B cell (primary cell): ENCODE measurements around the gene CDH1. TPM values are rescaled to one million over a fixed set of nuclear protein-coding genes. Genes with fewer than 3 reads are reported as not detected.

Experiments used
- ATAC-seq: fragments of 200-7000 bp; cut with Tn5 transposase; one replicate; pipeline ENCODE4 v1.10.0; 2021; ENCODE audit warnings: low read depth, mild to moderate bottlenecking, moderate number of reproducible peaks, moderate library complexity
- CTCF ChIA-PET: fragments of 350-600 bp; sonication (Branson Sonifier 250); formaldehyde crosslinking; loops from one replicate; lab custom pipeline; 2021; ENCODE audit warnings: antibody characterized with exemption, inconsistent platforms; lab: Charles Lee
- POLR2A ChIA-PET: fragments of 350-600 bp; sonication (Branson Sonifier 250); formaldehyde crosslinking; loops from one replicate; lab custom pipeline; 2021; ENCODE audit warnings: antibody characterized with exemption; lab: Charles Lee
- DNase-seq: peaks from one replicate; pipeline ENCODE4 v3.0.0; 2013
- H2AFZ ChIP-seq: 2 replicates; pipeline ENCODE4 v1.6.1; 2012; ENCODE audit warnings: mild to moderate bottlenecking, low read depth, low read length; ENCODE audit not compliant: insufficient read depth, poor library complexity, severe bottlenecking
- H3K27ac ChIP-seq, 2 donors: 1 replicate in 1 of 2; 2 replicates in 1 of 2; pipeline ENCODE4 v1.5.1; 2012 to 2013; ENCODE audit warnings: low read length in 2 of 2, mild to moderate bottlenecking in 2 of 2, moderate library complexity in 1 of 2
- H3K27me3 ChIP-seq, 4 experiments: fragments of 200-600 bp in 1 of 4; sonication (generic) in 1 of 4; replicated peaks in 1 of 4; 1 replicate in 2 of 4; 2 replicates in 2 of 4; pipeline versions ENCODE4 v1.6.1 to v1.7.0; 2013 to 2016; ENCODE audit warnings: low read length in 3 of 4, mild to moderate bottlenecking in 2 of 4, mixed read lengths in 1 of 4, moderate library complexity in 1 of 4; ENCODE audit not compliant: insufficient read depth in 4 of 4, control insufficient read depth in 3 of 4; ENCODE audit errors: control extremely low read depth in 1 of 4
- H3K36me3 ChIP-seq, 2 experiments: replicated peaks in 1 of 2; 1 replicate in 1 of 2; 2 replicates in 1 of 2; pipeline versions ENCODE4 v1.6.1 to v1.7.1; 2013; ENCODE audit warnings: low read length in 1 of 2; ENCODE audit not compliant: insufficient read depth in 2 of 2, control insufficient read depth in 1 of 2; ENCODE audit errors: control extremely low read depth in 1 of 2, extremely low read depth in 1 of 2
- H3K4me1 ChIP-seq, 2 donors: fragments of 200-600 bp in 1 of 2; sonication (generic) in 1 of 2; 1 replicate in 1 of 2; 2 replicates in 1 of 2; pipeline versions ENCODE4 v1.5.1 to v1.6.1; 2013 to 2017; ENCODE audit warnings: low read length in 2 of 2; ENCODE audit not compliant: control insufficient read depth in 2 of 2, insufficient read depth in 2 of 2
- H3K4me2 ChIP-seq: replicated peaks from 2 replicates; pipeline ENCODE3; 2012; ENCODE audit warnings: mild to moderate bottlenecking, low read depth, low read length; ENCODE audit not compliant: poor library complexity, severe bottlenecking
- H3K4me3 ChIP-seq, 5 experiments: fragments of 200-600 bp in 1 of 5; sonication (generic) in 1 of 5; 1 replicate in 3 of 5; 2 replicates in 2 of 5; pipeline versions ENCODE4 v1.5.1 to v1.7.0; 2011 to 2016; ENCODE audit warnings: low read length in 4 of 5, mild to moderate bottlenecking in 4 of 5, low read depth in 2 of 5, control low read depth in 1 of 5, moderate library complexity in 1 of 5; ENCODE audit not compliant: insufficient read depth in 1 of 5; ENCODE audit errors: control extremely low read depth in 1 of 5, extremely low read depth in 1 of 5
- H3K79me2 ChIP-seq: fragments of 200-600 bp; sonication (generic); one replicate; pipeline ENCODE4 v1.6.0; 2016; ENCODE audit warnings: low read length; ENCODE audit not compliant: control insufficient read depth, insufficient read depth
- H3K9ac ChIP-seq: fragments of 200-600 bp; sonication (generic); 2 replicates; pipeline ENCODE4 v1.6.1; 2017; ENCODE audit warnings: mild to moderate bottlenecking, low read length, moderate library complexity
- H3K9me3 ChIP-seq, 3 donors: one replicate each; pipeline versions ENCODE4 v1.6.1 to v1.7.1; 2013; ENCODE audit warnings: low read length in 2 of 3; ENCODE audit not compliant: control insufficient read depth in 2 of 3, insufficient read depth in 1 of 3; ENCODE audit errors: control extremely low read depth in 1 of 3
- H4K20me1 ChIP-seq: 2 replicates; pipeline ENCODE4 v1.6.0; 2012; ENCODE audit warnings: mild to moderate bottlenecking, low read length; ENCODE audit not compliant: insufficient read depth, control insufficient read depth, poor library complexity, severe bottlenecking
- H3K27ac Mint-ChIP-seq: one replicate; pipeline ENCODE4 v1.8.0; 2021; ENCODE audit warnings: mixed read lengths
- H3K27me3 Mint-ChIP-seq: one replicate; pipeline ENCODE4 v1.8.0; 2021; ENCODE audit warnings: mixed read lengths
- H3K4me1 Mint-ChIP-seq: one replicate; pipeline ENCODE4 v1.8.0; 2021; ENCODE audit warnings: mixed read lengths
- H3K4me3 Mint-ChIP-seq: one replicate; pipeline ENCODE4 v1.8.0; 2021; ENCODE audit warnings: mixed read lengths
- H3K9me3 Mint-ChIP-seq: one replicate; pipeline ENCODE4 v1.8.0; 2022; ENCODE audit warnings: mixed read lengths; ENCODE audit not compliant: insufficient read depth
- EZH2 ChIP-seq: IDR thresholded peaks from 2 replicates; pipeline ENCODE4 v1.6.1; 2012; ENCODE audit warnings: borderline replicate concordance, low read depth, mild to moderate bottlenecking, moderate library complexity, low read length; ENCODE audit not compliant: insufficient read depth, poor library complexity, severe bottlenecking
- WGBS: methylation state at CpG from one replicate; pipeline ENCODE4 v1.1.5; 2013; ENCODE audit warnings: missing lambda C conversion rate; ENCODE audit not compliant: insufficient coverage; 5-methylcytosine and 5-hydroxymethylcytosine counted together
- intact Hi-C: fragments of 100-400 bp; cut with micrococcal nuclease; formaldehyde crosslinking; loops from one replicate; pipeline ENCODE4 v1.10.0; 2022
- polyA plus RNA-seq: library from polyadenylated mRNA; depleted of rRNA; stranded (reverse); fragments of >200 nt; gene quantifications from 2 replicates; pipeline ENCODE4 v1.2.3, GENCODE V29; 2012
- total RNA-seq, 2 donors: library from RNA; stranded (reverse); fragments of 120-200 nt in 1 of 2; gene quantifications; 1 replicate in 1 of 2; 2 replicates in 1 of 2; pipeline versions ENCODE4 v1.2.3 to v1.2.4, GENCODE V29; 2013 to 2022
- TF ChIP-seq, protein P1 (sequence below): fragments of 200-600 bp; IDR thresholded peaks from one replicate; pipeline ENCODE4 v1.8.0; 2022; ENCODE audit warnings: antibody characterized with exemption, mild to moderate bottlenecking

Gene CDH1
- total and polyA plus RNA-seq, 2 donors (not counting 1 experiment from before 2014, with no cell fraction given), result 2.0 TPM; not detected in 1

DNA sequence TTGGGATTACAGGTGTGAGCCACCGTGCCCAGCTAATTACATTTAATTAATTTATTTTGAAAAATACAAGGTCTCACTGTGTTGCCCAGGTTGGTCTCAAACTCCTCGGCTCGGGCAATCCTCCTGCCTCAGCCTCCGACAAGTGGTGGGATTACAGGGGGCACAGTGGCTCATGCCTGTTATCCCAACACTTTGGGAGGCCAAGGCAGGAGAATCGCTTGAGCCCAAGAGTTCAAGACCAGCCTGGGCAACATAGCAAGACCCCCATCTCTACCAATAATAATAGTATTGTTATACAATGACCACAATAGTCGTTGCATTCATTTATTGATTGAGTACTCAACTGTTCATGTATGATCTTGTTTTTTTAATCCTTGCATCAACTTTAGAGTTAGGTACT is 22.0 kb downstream of the CDH1 start:
- Histone ChIP-seq H3K36me3 (no peaks in the 10 kb centered on the region), H3K9me3 (no peaks in the 10 kb centered on the region), H3K4me3 (no peak overlapping the region), H3K27me3 (no peaks in the 10 kb centered on the region), H3K4me1 (peaks cover 5 to 22% of the 10 kb centered on the region in 2 donors), H4K20me1 (no peaks in the 10 kb centered on the region), H3K27ac (no peak overlapping the region), H3K79me2 (no peaks in the 10 kb centered on the region), H2AFZ (no peak overlapping the region), H3K9ac (no peak overlapping the region), H3K4me2 (no peak overlapping the region)
- Mint-ChIP-seq H3K4me3 (no peak overlapping the region), H3K9me3 (no peaks in the 10 kb centered on the region), H3K27ac (no peak overlapping the region), H3K4me1 (peaks cover 32% of the 10 kb centered on the region), H3K27me3 (peaks cover 4% of the 10 kb centered on the region)
- intact Hi-C loops, result loop anchor here (5.0 kb wide), 2 partner anchors 37 to 83 kb away; partner anchors contain the start of gene TANGO6
- TF ChIP-seq, protein P1, sequence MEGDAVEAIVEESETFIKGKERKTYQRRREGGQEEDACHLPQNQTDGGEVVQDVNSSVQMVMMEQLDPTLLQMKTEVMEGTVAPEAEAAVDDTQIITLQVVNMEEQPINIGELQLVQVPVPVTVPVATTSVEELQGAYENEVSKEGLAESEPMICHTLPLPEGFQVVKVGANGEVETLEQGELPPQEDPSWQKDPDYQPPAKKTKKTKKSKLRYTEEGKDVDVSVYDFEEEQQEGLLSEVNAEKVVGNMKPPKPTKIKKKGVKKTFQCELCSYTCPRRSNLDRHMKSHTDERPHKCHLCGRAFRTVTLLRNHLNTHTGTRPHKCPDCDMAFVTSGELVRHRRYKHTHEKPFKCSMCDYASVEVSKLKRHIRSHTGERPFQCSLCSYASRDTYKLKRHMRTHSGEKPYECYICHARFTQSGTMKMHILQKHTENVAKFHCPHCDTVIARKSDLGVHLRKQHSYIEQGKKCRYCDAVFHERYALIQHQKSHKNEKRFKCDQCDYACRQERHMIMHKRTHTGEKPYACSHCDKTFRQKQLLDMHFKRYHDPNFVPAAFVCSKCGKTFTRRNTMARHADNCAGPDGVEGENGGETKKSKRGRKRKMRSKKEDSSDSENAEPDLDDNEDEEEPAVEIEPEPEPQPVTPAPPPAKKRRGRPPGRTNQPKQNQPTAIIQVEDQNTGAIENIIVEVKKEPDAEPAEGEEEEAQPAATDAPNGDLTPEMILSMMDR, result no peak
- no peak for TF ChIP-seq EZH2
- WGBS, result 95% methylated on average over 3 of the region's 6 CpGs
- ChIA-PET CTCF (no interaction called here), POLR2A (interaction anchor here (0.7 kb wide), 1 partner anchor 50 kb away, joined by 6 read pairs; no protein-coding TSS in a partner anchor)
- DNase-seq, result no peak
- ATAC-seq, result no peak

DNA sequence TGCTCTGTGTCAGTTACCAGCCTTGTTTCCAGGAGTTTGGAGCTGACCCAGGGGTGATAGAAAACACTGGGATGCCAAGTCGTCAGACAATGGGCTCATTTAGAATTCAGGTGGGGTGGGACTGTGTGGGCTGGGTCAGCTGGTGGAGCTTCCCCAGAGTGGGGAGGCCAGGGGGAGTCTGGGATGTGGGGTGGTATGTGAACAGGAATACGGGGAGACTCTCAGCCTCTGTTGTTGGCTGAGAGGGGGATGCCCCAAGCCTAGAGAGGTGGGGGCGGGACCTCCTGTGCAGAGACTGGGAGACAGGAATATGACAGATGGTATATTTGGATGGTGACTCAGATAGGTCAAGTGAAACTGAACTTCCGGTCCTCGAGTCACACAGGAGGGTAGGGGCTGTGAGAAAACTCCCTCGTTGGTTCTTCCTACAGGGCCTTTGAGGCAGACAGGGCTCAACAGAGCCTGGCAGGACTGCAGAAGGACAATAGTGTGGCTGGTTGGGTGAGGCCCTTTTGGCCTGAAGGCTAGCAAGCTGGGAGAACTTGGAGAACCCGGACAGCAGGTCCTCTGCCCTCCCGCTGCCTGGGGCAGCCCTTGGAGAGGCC is 23.7 kb downstream of the CDH1 start:
- DNase-seq (no peak), ATAC-seq (no peak)
- no peaks in the 10 kb centered on the region for H3K36me3 ChIP-seq
- ChIA-PET CTCF (no interaction called here), POLR2A (no interaction called here)
- H2AFZ ChIP-seq, result no peak overlapping the region
- Mint-ChIP-seq H3K27me3 (peaks cover 7% of the 10 kb centered on the region), H3K9me3 (no peaks in the 10 kb centered on the region), H3K4me3 (peak overlapping the region; percentile 57), H3K27ac (no peak overlapping the region), H3K4me1 (peaks cover 28% of the 10 kb centered on the region)
- no peak overlapping the region for H3K9ac ChIP-seq
- H3K4me1 ChIP-seq, result peaks cover 5 to 22% of the 10 kb centered on the region in 2 donors
- H3K27ac ChIP-seq, result no peak overlapping the region
- intact Hi-C loops, result no loop called here
- H3K4me3 ChIP-seq, result no peak overlapping the region
- no peaks in the 10 kb centered on the region for H3K27me3 ChIP-seq
- 74% methylated on average over 8 of the region's 8 CpGs for WGBS
- H3K9me3 ChIP-seq, result no peaks in the 10 kb centered on the region
- no peaks in the 10 kb centered on the region for H3K79me2 ChIP-seq
- H4K20me1 ChIP-seq, result no peaks in the 10 kb centered on the region
- no peak for TF ChIP-seq EZH2
- TF ChIP-seq, protein P1, result no peak
- no peak overlapping the region for H3K4me2 ChIP-seq
